ENCODE results near the gene MLF2.

- no peak for TF ChIP-seq CTCF (IDR thresholded peaks at IDR 0.05; ENCODE audit: low read depth, low read length)
- no peak for TF ChIP-seq MAX (IDR thresholded peaks at IDR 0.05; ENCODE audit: low read depth, low read length)
Observed at GRCh38 chr12:6777386-6777785, 24.4 kb upstream of the MLF2 start.
